Measurements from ENCODE around the gene SIRT4. TPM values are rescaled to one million over a fixed set of nuclear protein-coding genes. Genes with fewer than 3 reads are reported as not detected.

The SIRT4 gene
- polyA plus RNA-seq, 3 donors = 0.30 to 0.72 (median 0.53) TPM

DNA sequence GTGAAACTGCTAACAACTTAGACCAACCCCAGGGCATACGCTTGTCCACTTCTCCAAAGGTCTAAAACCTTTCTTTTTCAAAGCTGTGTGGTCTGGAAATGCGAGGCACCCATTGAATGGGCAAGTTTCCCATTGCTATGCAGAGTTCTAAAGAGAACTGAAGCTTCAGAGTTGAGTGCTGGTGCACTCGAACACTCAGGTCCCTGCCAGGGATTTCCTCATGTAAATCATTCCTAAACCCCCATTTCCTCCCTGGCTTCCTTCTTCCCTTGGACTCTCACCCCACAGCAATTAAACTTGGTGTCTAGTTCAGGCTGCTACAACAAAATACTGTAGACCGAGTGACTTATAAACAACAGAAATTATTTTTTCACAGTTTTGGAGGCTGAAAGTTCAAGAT, 34.4 kb upstream of the SIRT4 start:
- no peak overlapping the region for H2AFZ ChIP-seq (ENCODE audit: insufficient read depth, low read depth, low read length, poor library complexity, severe bottlenecking)
- Mint-ChIP-seq H3K9me3 (no peaks in the 10 kb centered on the region), H3K27ac (no peak overlapping the region), H3K36me3 (peaks cover 2 to 11% of the 10 kb centered on the region in 2 donors), H3K4me3 (no peak overlapping the region), H3K27me3 (ENCODE audit: low read depth in 3 of 3) (peaks cover 1 to 3% (median 2%) of the 10 kb centered on the region in 3 donors), H3K4me1 (peaks cover 31% of the 10 kb centered on the region)
- H3K4me2 ChIP-seq (replicated peaks; ENCODE audit: extremely low read depth, low read length, poor library complexity, severe bottlenecking) = no peak overlapping the region
- H3K9ac ChIP-seq (ENCODE audit: insufficient read depth, low read length, poor library complexity, severe bottlenecking) = no peak overlapping the region
- TF ChIP-seq, protein P1, sequence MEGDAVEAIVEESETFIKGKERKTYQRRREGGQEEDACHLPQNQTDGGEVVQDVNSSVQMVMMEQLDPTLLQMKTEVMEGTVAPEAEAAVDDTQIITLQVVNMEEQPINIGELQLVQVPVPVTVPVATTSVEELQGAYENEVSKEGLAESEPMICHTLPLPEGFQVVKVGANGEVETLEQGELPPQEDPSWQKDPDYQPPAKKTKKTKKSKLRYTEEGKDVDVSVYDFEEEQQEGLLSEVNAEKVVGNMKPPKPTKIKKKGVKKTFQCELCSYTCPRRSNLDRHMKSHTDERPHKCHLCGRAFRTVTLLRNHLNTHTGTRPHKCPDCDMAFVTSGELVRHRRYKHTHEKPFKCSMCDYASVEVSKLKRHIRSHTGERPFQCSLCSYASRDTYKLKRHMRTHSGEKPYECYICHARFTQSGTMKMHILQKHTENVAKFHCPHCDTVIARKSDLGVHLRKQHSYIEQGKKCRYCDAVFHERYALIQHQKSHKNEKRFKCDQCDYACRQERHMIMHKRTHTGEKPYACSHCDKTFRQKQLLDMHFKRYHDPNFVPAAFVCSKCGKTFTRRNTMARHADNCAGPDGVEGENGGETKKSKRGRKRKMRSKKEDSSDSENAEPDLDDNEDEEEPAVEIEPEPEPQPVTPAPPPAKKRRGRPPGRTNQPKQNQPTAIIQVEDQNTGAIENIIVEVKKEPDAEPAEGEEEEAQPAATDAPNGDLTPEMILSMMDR (IDR thresholded peaks at IDR 0.05) = no peak
- H3K36me3 ChIP-seq (replicated peaks in 1 of 2; ENCODE audit: control insufficient read depth in 1 of 2, insufficient read depth in 2 of 2, low read length in 2 of 2) = no peaks in the 10 kb centered on the region
- peaks cover 28% of the 10 kb centered on the region for H3K79me2 ChIP-seq (ENCODE audit: insufficient read depth, low read length)
- H3K9me3 ChIP-seq (replicated peaks in 1 of 2; ENCODE audit: control insufficient read depth in 1 of 2, insufficient read depth in 1 of 2, low read length in 2 of 2) = no peaks in the 10 kb centered on the region
- peaks cover 25 to 32% of the 10 kb centered on the region in 2 donors for H3K4me1 ChIP-seq (ENCODE audit: control insufficient read depth in 1 of 2, insufficient read depth in 2 of 2, low read length in 2 of 2)
- no peak for DNase-seq
- H4K20me1 ChIP-seq (ENCODE audit: insufficient read depth, low read length) = peaks cover 23% of the 10 kb centered on the region
- no peak overlapping the region for H3K27ac ChIP-seq (ENCODE audit: low read depth in 1 of 2, low read length in 2 of 2)
- H3K27me3 ChIP-seq (ENCODE audit: control insufficient read depth in 2 of 2, insufficient read depth in 2 of 2, low read length in 2 of 2) = no peaks in the 10 kb centered on the region
- 31% methylated on average over 2 of the region's 4 CpGs for WGBS (ENCODE audit: insufficient coverage)
- no peak overlapping the region for H3K4me3 ChIP-seq (replicated peaks in 1 of 3; ENCODE audit: low read depth in 2 of 3, low read length in 3 of 3)
- intact Hi-C loops (cut with micrococcal nuclease) = no loop called here

DNA sequence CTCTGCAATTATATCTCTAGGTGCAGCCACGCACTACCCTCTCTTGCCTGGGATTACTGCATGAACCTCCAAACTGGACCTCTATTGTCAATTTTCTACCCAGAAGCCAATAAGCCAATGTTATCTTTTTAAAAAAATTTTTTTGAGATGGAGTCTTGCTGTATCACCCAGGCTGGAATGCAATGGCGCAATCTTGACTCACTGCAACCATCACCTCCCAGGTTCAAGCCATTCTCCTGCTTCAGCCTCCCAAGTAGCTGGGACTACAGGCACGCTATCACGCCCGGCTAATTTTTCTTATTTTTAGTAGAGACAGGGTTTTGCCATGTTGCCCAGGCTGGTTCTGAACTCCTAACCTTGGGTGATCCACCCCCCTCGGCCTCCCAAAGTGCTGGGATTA, 25.4 kb upstream of the SIRT4 start:
- no peaks in the 10 kb centered on the region for H3K9me3 ChIP-seq (replicated peaks in 1 of 2; ENCODE audit: control insufficient read depth in 1 of 2, insufficient read depth in 1 of 2, low read length in 2 of 2)
- H3K4me3 Mint-ChIP-seq = no peak overlapping the region
- H4K20me1 ChIP-seq (ENCODE audit: insufficient read depth, low read length) = no peaks in the 10 kb centered on the region
- no peaks in the 10 kb centered on the region for H3K36me3 ChIP-seq (replicated peaks in 1 of 2; ENCODE audit: control insufficient read depth in 1 of 2, insufficient read depth in 2 of 2, low read length in 2 of 2)
- intact Hi-C loops (cut with micrococcal nuclease) = no loop called here
- peaks cover 9 to 16% (median 12%) of the 10 kb centered on the region in 3 donors for H3K27me3 Mint-ChIP-seq (ENCODE audit: low read depth in 3 of 3)
- H3K4me1 Mint-ChIP-seq = no peaks in the 10 kb centered on the region
- H3K4me1 ChIP-seq (ENCODE audit: control insufficient read depth in 1 of 2, insufficient read depth in 2 of 2, low read length in 2 of 2) = no peaks in the 10 kb centered on the region
- no peak overlapping the region for H3K27ac Mint-ChIP-seq
- no peak overlapping the region for H2AFZ ChIP-seq (ENCODE audit: insufficient read depth, low read depth, low read length, poor library complexity, severe bottlenecking)
- peaks cover 0 to 6% (median 3%) of the 10 kb centered on the region in 7 donors for H3K9me3 Mint-ChIP-seq
- no peak overlapping the region for H3K4me2 ChIP-seq (replicated peaks; ENCODE audit: extremely low read depth, low read length, poor library complexity, severe bottlenecking)
- DNase-seq = no peak
- TF ChIP-seq, protein P1 (IDR thresholded peaks at IDR 0.05) = no peak
- WGBS (ENCODE audit: insufficient coverage) = 86% methylated on average over 1 of the region's 6 CpGs
- H3K79me2 ChIP-seq (ENCODE audit: insufficient read depth, low read length) = no peaks in the 10 kb centered on the region
- no peaks in the 10 kb centered on the region for H3K36me3 Mint-ChIP-seq
- H3K27me3 ChIP-seq (ENCODE audit: control insufficient read depth in 2 of 2, insufficient read depth in 2 of 2, low read length in 2 of 2) = no peaks in the 10 kb centered on the region
- no peak overlapping the region for H3K9ac ChIP-seq (ENCODE audit: insufficient read depth, low read length, poor library complexity, severe bottlenecking)
- H3K27ac ChIP-seq (ENCODE audit: low read depth in 1 of 2, low read length in 2 of 2) = no peak overlapping the region
- H3K4me3 ChIP-seq (replicated peaks in 1 of 3; ENCODE audit: low read depth in 2 of 3, low read length in 3 of 3) = no peak overlapping the region

All from CD14-positive monocyte (primary cell).